ENCODE results near the gene CD53.

Gene CD53

GRCh38 chr1:110876748-110877341, 3.9 kb downstream of the CD53 start:
- no peak for DNase-seq

- no peak for DNase-seq
These were observed 4.4 kb downstream of the CD53 start for GRCh38 chr1:110877364-110877763.

DNA sequence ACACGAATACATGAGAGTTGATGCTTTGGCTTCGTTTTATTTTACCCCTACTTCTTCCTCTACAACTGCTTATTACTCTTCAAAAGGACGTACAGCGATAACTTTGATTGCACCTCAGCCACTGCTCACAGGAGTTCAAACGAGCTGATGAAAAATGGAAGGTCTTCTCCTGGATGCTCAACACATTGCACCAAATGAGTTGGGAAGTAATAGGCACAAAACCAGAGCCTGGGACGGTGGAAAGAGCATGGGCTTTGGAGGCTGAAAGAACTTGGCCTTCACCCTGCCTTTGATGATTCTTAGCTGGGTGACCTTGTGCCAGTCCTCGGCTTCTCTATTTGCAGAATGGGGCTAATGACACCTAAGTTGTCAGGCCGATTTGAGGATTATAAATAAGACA, 4.8 kb downstream of the CD53 start:
- DNase-seq, result no peak

DNA sequence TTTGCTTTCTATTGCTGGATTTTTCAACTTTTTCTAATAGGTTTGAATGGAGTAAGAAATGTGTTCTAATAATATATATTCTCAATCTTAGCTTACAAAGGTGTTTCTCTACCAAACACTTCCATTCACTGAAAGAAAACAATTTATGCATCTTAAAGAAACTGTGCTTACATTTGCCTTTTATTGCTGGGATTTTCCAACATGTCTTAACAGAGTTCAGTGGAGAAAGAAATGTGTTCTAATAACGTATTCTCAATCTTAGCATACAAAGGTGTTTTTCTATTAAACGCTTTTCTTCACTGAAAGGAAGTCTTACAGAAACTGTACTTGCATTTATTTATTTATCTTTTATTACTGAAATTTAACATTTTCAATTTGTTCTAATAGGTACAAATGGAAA, 5.6 kb downstream of the CD53 start:
- no peak for DNase-seq

DNA sequence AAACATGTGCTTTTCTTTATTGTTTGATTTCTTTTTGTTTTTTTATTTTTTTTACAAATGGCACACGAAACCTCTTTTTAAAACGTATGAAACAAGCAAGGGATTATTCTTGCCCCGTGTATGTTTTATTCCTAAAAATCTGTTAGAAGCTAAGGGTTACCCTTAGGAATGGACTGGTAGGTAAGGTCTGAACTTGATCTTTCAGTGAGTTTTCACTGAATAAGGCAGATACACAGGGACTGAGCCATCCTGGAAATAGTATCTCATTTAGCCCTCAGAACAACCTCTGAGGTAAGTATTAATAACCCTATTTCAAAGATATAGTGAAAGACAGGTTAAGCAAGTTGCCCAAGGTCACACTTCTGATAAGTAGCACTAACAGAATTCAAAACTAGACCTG, 6.0 kb downstream of the CD53 start:
- DNase-seq, result no peak

- peak; percentile 89 for DNase-seq
These were observed 7.0 kb downstream of the CD53 start for GRCh38 chr1:110879758-110880606.

DNA sequence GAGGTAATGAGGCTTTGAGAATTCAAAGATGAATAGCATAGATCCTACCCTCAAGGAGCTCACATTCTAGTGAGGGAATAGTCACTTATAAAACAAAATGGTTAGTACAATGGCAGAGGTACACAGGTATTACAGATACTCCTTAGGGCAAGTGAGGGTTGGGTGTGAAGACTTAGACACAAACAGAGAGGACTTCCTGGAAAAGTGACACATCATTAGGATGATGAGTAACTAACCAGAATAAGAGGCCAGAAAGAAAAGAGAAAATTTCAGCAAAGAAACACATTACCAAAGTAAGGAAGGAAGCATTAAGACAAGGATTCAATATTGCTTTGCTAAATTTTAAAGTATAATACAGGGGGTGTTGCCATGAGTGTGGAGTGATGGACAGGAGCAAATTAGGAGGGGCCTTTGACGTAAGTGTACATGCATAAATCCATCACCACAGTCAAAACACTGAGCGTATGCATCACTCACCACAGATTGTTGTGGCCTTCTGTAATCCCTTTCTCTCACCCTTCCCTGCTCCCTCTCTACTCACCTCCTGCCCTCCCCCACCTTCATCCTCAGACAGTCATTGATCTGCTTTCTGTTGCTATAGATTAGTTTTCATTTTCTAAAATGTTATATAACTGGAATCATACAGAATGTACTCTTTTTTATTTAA, 7.9 kb downstream of the CD53 start:
- peak; percentile 38 for DNase-seq

DNA sequence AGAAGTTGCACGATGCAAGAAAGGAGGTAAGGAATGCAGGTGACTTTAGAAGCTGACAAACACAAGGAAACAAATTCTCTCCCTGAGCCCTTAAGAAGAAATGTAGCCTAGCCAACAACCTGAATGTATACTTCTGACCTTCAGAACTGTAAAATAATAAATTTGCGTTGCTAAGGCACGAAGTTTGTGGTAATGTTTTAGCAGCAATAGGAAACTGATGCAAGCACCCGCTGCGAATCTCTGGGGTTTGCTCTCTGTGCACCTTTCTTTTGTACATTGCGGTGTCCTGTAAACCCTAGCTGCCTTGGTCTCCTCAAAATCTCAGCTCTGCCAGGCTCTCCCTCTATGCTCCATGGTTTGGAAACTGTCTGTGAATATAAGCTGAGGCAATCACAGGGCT, 15.1 kb downstream of the CD53 start:
- DNase-seq, result no peak

DNA sequence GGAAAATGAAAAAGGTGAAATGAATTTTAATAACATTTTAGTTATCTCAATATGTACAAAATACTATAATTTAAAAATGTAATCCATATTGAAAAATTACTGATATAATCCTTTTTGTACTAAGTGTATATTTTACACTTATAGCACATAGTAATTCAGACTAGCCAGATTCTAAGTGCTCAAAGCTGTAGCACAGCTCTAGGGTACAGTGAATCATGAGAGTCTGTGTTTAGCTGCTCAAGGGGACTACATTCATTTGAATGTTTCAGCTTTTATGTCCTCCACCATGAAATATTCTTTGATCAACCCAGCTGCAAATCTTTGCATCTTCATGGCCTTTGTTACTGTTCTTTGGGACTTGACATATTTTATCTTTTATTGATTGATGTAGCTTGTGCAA, 15.7 kb downstream of the CD53 start:
- DNase-seq, result no peak

DNA sequence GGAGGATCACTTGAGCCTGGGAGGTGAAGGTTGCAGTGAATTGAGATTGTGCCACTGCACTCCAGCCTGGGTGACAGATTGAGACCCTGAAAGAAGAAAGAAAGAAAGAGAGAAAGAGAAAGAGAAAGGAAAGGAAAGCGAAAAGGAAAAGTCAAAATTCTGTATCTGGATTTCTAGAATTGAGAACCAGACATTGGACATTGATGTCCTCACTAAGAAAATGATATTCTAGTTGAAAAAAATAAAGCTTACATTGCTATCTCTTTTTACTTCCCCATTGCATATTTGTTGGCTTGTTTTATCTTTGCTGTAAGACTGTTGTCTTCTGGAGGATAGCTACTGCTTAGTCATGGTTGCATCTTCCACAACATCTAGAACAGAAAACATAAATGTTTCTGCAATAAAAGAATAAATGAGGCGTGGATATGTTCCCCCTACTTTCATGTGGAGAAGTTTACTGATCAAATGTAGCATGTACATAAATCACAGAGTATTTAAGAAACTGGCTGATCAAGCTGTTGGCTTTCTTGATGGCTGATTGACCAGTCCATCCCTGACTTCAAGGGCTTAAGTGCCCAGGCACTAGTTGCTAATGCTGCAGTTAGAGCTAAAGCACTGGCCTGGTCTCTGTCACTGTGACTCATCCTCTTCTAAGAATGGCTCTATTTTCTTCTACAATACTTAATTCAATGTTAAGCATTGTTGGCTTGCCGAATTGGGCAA, 17.7 kb downstream of the CD53 start:
- DNase-seq, result peak; percentile 71

DNA sequence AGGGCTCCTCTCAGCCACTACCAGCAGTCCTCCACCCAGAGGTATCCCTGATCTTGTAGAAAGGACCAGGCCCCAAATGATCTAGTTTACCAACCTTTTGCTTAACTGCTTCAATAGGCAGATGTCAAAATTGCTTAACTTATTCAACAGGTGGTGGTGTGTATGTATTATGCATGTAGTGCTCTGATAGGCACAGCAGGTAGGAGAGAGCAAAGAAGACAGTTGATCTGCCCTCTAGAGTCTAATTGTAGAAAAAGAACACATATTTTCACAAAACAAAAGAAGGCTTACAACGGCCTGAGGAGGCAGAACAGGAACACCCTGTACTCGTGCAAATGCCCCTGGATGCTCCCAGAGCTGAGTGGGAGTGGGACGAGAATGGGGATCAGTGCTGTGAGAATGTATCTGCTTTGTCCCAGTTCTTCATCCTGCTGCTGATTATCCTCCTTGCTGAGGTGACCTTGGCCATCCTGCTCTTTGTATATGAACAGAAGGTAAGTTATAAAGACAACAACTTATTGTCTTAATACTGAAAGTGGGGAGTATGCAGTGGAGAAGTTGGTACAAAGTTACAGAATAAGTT, 21.1 kb downstream of the CD53 start:
- peak; percentile 36 for DNase-seq

- no peak for DNase-seq
These were observed 23.1 kb downstream of the CD53 start for GRCh38 chr1:110896090-110896489.

DNA sequence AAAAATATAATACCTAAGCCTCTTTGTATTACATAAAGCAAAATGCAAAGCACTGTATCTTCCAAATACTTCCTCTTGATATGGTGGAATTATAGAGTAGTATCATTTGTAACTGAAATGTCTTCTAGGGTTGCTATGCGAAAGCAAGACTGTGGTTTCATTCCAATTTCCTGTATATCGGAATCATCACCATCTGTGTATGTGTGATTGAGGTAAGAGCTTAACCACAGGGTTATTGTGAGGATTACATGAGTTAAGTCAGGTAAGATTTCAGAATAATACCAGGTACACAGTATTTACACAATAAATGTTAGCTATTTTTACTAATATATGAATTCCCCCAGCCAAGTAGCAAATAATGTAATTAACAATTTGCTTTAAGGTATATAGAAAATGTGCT, 24.7 kb downstream of the CD53 start:
- no peak for DNase-seq

DNA sequence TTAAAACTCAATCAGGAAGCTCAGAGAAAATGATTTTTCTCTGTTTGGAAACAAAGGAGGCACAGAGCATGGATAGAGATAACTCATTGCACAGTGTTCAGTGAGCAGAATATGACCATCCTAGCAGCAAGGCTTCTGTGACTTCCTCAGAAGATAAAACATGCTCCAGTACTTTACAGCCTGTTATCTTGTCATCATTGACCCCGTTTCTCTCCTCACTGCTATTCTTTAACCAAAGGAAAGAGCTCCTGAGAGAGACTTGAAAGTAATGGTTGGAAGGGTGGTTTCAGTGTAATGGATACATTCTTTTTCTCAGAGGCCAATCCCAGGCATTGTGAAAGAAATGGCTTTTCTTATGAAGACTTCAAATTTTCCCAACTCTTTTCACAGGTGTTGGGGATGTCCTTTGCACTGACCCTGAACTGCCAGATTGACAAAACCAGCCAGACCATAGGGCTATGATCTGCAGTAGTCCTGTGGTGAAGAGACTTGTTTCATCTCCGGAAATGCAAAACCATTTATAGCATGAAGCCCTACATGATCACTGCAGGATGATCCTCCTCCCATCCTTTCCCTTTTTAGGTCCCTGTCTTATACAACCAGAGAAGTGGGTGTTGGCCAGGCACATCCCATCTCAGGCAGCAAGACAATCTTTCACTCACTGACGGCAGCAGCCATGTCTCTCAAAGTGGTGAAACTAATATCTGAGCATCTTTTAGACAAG, 25.9 kb downstream of the CD53 start:
- DNase-seq, result no peak

- DNase-seq, result no peak
These were observed 26.5 kb downstream of the CD53 start for GRCh38 chr1:110899458-110899843.

DNA sequence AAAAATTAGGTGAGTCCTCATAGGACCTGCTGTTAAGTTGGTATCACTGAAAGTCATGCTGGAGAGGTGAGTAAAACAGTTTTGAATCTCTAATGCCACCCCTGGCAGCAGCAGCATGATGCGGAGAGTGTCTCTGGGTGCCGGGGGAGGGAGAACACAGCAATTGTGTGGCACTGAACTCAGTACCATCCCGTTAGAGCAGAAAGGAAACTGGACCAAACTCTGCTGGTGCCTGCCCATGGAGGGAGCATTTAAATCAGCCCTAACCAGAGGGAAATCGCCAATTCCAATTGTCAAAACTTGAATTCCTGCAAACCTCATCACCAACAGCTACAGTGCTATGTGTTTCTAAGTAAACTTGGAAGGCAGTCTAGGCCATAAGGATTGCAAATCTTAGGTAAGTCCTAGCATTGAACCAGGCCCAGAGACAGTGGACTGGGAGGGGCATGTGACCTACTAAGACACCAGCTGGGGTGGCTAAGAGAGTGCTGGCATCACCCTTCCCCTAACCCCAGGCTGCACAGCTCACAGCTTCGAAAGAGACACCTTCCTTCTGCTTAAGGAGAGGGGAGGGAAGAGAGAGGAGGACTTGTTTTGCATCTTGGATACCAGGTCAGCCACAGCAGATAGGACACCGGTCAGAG, 30.0 kb downstream of the CD53 start:
- no peak for DNase-seq

- no peak for DNase-seq
These were observed 31.0 kb downstream of the CD53 start for GRCh38 chr1:110903853-110904500.

- no peak for DNase-seq
These were observed 39.8 kb downstream of the CD53 start for GRCh38 chr1:110912784-110913183.

DNA sequence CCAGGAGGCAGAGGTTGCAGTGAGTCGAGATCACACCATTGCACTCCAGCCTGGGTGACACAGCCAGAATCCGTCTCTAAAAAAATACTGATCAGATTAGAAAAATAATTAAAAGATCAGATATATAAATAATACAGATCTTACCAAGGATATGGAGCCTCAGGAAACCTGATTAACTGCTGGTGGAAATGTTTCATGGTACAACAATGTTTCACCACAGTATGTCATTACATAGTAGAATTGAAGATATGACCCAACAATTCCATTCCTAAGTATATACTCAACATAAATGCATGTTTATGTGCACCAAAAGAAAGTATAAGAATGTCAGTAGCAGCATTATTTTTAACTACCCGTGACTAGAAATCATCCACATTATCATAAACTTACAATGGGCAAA, 41.7 kb downstream of the CD53 start:
- no peak for DNase-seq

GRCh38 chr1:110915804-110916203, 42.9 kb downstream of the CD53 start:
- DNase-seq, result no peak

DNA sequence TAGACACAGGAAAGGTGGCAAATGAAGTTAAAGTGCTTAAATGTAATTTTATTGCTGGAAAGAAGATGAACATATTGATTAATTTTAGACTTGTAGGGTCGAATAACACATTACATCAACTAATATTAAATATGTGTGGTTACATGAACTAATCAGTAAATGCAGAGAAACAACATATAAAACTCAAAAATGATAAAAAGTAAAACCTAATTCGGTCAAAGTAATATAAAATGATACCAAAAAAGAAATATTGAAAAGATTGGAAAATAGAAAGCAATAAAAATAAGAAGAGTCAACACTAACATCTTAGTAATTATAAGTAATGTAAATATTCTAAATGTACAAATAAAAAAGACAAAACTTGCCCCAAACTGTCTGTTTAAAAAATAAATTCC, 43.3 kb downstream of the CD53 start:
- no peak for DNase-seq
